Parietal lobe (tissue), 2 donors: ENCODE results near the gene OPA1. TPM values are rescaled to one million over a fixed set of nuclear protein-coding genes. Genes with fewer than 3 reads are reported as not detected.

Experiments used
- small RNA-seq: library from RNA; depleted of rRNA; stranded (forward); fragments of <200 nt; gene quantifications from one replicate; pipeline ENCODE3, GENCODE V24; 2014; ENCODE audit warnings: low replicate concordance
- total RNA-seq: library from RNA; depleted of rRNA; stranded (reverse); fragments of >200 nt; gene quantifications from one replicate; pipeline ENCODE4 v1.2.3, GENCODE V29; 2014

OPA1 gene
- 160 TPM for total RNA-seq

GRCh38 chr3:193592841-193593667, at the start of gene OPA1:
OPA1 (plus strand) TSS chr3:193593208; CDS start chr3:193593378, 170 bp downstream.

GRCh38 chr3:193554811-193555210, 38.2 kb upstream of the OPA1 start, which contains the start of gene ATP13A4:
ATP13A4 (minus strand) TSS chr3:193554895; CDS start chr3:193554799, 96 bp downstream.

Small RNAs within 50 kb of the gene (small RNA-seq; reads per million reads assigned to genes)
- gene RF00019 (not detected), gene RN7SL447P (not detected)

Other genes with a start within 250 kb of the OPA1 start
- gene ATP13A5, start 214.5 kb upstream of the OPA1 start, total RNA-seq: 0.63 TPM
- gene ATP13A4, start 38.3 kb upstream of the OPA1 start, total RNA-seq: 22.2 TPM